HG03460 (cell line): ENCODE data around the gene PCSK9.

Experiments used
- ATAC-seq: cut with Tn5 transposase; IDR thresholded peaks from one replicate; pipeline ENCODE4 v1.9.1; 2021; ENCODE audit not compliant: unreplicated experiment

Gene PCSK9

DNA sequence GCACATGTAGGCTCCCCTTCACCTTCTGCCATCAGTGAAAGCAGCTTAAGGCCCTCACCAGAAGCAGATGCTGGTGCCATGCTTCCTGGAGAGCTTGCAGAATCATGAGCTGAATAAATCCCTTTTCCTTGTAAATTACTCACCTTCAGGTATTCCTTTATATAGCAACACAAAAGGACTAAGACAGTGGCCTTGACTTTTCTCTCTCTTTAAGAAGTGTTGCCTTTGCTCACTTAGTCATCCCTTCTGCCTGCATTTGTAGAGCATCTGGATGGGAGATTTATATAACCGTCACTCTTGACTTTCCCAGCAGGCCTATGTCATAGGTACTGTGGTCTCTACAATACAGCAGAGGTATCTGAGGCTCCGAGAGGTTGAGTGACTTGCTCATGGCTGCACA lies 3.7 kb downstream of the PCSK9 start:
- ATAC-seq = no peak

DNA sequence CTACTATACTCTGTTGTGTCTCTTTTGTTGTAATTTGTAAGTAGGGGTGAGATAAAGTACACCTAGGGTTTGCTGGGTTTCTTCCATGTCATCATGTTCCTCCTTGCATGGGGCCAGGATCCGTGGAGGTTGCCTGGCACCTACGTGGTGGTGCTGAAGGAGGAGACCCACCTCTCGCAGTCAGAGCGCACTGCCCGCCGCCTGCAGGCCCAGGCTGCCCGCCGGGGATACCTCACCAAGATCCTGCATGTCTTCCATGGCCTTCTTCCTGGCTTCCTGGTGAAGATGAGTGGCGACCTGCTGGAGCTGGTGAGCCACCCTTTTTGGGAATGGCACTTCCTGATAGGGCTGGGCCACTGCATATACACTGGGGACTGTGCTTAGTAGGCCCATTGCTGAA lies 4.4 kb downstream of the PCSK9 start:
- no peak for ATAC-seq

DNA sequence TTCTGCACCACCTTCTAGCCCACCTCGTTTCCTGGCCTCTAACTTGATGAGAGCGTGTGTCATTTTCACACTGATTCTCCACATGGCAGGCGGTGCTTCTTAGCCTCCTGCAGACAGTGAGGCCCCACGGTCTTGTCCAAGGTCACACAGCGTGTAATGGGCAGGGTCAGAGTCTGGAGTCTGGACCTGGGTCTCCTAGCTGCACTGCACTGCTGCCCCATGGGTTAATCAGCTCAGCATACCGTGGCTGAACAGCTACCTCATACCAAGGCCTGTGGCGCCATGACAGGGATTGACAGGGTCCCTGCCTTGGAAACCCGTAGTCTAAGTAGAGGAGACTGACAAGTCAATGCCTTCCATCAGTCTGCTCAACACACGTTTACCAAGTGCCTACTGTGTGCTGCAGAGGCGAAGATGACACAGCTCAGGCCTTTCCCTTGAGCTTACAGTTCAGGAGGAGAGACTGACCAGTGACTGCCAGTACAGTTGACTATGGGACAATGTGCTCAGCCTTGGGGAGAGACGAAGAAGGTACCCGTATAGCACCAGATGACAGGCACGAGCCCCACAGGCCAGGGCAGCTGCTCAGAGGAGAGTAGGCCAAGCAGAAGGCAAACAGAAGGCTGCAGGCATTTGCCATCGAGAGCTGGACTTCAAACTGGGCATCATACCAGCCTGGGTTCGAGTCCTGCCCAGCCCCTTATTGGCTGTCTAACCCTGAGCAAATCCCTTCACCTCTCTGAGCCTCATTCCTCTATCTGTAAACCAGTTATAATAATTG lies 5.5 kb downstream of the PCSK9 start:
- no peak for ATAC-seq

DNA sequence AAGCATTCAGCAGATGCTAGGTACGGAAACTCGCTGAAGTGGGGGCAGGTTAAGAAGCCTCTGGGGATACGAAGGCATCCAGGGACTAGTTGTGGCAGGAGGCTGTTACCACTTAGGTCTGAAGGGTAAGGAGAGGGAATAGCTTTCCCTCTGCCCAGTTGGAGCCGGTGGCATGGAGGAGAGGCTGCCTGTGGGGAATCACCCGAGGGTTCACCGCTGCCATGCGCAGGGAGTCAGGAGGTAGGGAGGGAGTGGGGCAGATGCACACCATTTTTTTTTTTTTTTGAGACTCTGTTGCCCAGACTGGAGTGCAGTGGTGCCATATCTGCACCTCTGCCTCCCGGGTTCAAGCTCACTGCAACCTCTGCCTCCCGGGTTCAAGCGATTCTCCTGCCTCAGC lies 6.1 kb downstream of the PCSK9 start:
- ATAC-seq = no peak

DNA sequence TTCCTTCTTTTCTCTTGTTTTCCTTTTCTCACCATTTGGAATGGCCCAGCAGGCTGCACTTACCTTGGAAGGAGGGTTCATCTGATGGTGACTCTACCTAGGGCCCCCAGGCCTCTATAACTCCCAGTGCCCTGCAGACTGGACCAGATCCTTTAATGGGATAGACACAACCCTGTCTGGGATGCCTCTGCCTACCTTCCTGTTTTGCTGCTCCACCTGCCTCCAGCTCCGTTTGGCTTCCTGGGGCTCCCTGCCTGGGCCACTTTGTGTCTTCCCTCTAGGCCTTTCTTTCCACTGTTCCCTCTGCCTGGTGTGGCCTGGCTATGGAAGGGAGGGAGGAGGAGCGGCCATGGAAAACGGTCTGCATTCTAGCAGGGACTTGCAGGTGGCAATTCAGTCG lies 7.5 kb downstream of the PCSK9 start:
- no peak for ATAC-seq

DNA sequence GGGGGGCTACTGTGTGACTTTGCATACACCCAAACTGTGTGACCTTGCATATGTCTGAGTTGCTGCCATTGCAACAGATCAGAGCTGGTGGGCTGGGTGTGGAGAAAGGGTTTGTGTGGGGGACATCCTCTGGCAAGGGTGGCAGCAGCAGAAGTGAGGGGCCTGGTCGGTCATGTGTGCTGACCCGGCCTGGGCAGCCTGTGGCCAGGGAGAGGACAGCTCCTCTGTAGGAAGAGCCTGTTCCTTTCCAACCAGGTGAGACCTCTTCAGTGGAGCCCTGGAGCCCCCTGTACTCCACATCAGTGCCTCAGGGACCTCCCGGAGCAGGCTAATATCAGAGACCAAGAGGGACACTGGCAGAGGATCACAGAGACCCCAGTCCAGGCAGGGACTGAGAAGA lies 8.3 kb downstream of the PCSK9 start:
- ATAC-seq = no peak

DNA sequence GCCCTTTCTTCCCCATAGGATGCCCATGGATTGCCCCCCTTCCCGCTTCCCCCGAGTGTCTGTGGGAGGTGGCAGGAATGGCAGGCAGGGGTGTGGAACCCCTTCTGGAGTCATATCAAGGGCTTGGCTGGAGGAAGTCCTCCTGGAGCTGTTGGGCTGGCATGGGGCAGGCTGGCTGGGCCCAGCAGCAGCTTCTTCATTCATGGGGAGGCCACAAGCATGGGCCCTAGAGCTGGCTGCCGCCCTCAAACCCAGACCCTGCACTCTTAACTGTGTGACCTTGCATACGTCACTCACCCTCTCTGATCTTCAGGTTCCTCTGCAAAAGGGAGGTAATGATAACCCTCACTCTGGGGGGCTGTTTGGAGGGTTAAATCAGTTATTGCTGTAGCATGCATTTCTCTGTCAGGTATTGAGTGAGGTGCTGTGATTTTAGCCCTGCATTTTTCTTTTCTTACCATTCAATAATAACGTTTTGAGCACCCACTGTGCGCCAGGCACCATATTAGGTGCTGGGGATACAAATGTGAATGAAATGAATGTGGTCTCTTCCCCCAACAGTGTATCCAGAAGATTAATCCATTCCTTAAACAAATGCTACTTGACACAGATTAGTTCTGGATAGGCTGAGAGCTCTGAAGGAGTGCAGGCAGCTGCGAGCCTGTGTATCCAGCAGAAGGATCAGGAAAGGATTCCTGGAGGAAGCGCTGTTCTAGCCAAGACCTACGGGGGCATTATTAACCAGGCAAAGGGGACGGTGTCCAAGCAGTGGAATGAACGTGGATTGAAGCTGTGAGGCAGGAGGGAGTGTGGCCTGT lies 9.3 kb downstream of the PCSK9 start:
- no peak for ATAC-seq

DNA sequence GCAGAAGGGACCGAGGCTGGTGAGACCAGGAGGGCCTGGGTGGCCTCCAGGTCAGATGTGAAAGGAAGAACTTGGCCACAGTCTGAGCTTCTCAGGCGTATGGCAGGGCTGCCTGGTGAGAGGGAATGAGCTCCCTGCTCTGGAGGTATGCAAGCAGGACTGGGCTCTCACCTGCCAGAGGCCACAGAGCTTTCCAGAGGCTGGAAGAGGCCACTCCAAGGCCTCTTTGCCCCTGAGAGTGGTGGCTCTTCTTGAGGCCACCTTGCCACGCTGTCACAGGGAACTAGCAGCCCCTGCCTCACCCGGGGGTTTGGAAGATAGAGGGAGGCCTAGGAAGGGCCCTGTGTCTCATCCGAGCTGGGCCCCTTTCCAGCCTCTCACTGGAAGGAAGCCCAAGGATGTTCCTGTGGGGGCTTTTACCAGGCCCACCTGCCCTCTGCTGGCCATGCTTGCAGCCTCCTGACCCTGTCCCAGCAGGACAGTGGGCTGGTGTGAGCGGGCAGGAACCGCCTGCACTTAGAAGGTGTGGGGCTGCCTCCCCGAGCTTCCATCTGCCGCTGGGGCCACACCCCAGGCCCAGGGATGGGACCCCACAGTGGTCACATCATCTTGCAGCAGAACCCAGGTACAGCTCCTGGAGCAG lies 10.0 kb downstream of the PCSK9 start:
- no peak for ATAC-seq

DNA sequence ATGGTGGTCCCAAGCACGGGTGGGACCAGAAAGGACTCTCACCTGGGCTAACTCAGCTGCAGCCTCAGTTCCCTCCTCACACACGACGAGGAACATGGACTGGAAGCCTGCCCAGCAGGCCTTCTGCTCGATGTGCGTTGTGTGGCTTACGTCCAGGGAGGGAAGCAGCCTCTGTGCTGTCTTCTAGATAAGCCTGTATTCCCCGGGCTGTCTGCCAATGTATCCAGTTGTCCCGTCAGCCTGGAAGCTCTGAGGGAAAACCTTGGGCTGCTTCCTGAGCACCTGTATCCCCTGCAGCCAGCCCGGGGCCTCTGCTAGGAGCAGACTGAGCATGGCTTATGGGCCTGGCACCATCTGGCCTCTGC lies 10.5 kb downstream of the PCSK9 start:
- ATAC-seq = no peak

DNA sequence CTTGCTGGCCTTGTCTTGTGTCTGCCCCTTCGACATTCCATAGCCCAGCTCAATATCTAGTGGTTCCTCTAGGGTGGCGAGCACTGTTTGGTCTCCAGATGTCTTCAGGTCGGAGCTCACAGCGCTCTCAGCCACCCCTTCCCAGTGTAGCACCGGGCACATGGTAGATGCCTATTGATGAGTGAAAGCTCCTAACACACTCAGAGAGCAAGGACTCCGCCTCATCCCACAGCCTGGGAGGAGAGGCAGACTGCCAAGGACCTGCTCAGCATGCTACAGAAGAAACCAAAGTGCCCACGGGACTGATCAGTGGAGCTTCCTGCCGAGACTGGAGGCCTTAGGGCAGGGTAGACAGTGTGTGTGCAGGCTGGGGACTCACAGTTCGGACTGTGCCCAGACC lies 10.9 kb downstream of the PCSK9 start:
- no peak for ATAC-seq

DNA sequence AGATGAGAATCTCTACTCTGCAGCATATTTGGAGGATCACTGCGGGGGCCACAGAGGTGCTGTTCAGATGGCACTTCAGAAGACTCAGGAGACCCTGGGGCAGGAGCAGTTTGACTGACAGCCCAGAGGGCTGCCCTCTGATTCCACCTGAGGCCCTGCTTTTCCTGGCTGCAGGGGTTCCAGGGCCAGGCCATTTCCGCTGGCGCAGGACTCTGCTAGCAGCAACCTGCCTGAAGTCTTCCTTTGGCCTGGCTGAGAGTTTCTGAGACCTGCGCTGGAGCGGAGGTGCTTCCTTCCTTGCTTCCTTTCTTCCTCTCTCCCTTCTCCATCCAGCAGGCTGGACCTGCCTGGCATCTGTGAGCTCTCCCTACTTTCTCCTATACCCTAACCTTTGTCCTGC lies 11.8 kb downstream of the PCSK9 start:
- no peak for ATAC-seq

DNA sequence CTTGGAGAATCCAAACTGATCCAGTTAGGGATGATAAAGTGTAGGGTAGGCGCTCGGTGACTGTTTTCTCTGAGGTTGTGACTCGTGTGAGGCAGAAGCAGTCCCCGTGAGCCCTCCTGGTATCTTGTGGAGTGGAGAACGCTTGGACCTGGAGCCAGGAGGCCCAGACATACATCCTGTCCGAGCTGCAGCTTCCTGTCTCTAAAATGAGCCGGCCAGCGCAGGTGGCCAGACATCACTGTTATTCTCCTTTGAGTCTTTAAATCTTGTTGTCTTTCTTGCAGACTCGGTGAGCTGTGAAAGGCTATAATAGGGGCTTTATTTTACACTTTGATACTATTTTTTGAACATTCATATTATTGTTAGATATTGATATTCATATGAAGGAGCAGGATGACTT lies 12.3 kb downstream of the PCSK9 start:
- no peak for ATAC-seq

DNA sequence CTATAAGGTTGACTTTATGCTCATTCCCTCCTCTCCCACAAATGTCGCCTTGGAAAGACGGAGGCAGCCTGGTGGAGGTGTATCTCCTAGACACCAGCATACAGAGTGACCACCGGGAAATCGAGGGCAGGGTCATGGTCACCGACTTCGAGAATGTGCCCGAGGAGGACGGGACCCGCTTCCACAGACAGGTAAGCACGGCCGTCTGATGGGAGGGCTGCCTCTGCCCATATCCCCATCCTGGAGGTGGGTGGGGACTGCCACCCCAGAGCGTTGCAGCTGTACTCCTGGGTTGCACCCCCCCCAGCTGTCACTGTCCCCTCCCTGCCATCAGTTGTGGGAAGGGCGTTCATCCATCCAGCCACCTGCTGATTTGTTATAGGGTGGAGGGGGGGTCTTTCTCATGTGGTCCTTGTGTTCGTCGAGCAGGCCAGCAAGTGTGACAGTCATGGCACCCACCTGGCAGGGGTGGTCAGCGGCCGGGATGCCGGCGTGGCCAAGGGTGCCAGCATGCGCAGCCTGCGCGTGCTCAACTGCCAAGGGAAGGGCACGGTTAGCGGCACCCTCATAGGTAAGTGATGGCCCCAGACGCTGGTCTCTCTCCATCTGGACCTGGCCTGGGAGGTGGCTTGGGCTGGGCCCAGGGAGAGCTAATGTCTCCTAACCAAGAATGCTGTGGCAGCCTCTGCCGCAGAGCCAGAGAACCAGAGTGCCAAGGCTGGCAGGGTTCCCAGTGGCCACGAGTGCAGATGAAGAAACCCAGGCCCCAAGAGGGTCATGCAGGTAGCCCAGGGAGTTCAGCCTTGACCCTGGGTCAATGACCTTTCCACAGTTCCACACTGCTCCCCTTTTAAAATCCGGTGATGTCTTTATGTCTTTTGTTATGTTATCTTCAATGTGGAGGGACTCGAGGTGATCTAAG lies 13.1 kb downstream of the PCSK9 start:
- no peak for ATAC-seq

DNA sequence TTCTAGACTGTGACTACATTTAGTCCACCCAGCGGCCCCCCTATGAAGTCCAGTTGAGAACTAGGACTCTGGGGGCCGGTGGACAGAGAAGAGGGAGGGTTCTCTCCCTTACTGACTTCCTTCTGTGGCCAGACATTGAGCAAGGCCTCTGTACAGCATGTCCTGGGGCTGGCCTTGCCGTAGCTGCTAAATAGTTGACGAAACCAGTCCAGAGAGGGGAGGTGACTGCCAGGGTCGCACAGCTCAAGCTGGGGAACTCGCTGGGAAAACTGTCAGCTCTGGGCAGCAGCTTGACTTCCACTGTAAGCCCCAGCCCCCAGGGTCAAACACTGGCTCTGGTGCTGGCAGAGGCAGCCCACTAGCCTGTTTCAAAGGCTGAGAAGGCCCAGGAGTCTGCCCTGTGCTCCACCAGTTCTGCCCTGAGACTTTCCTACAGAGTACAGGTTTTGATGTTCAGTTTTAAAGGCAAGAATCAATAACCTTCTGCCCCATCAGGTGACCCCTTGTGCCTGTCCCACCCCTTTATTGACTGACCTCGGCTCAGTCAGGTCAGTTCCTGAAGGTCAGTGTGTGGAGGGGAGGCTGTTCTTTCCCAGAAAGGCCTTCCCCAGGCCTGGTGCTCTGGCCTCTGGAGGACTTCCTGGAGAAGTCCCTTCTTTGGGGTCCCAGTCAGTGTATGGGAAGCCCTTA lies 14.1 kb downstream of the PCSK9 start:
- no peak for ATAC-seq

DNA sequence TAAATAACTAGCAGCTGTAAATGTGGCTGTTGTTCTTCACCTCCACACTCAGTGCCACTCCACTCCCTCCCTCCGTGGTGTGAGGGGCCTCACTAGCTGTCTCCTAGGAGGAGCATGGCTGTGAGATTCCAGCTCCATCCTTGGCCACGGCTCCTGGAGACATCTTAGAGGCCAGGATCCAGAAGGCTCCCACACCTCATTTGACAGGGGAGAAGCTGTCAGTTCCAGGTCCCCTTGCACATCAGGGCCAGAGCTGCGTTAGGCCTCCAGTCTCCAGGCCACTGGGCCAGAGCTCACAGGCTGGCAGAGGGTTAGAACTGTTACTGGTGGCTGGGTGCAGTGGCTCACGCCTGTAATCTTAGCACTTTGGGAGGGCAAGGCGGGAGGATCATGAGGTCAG lies 15.0 kb downstream of the PCSK9 start:
- no peak for ATAC-seq

DNA sequence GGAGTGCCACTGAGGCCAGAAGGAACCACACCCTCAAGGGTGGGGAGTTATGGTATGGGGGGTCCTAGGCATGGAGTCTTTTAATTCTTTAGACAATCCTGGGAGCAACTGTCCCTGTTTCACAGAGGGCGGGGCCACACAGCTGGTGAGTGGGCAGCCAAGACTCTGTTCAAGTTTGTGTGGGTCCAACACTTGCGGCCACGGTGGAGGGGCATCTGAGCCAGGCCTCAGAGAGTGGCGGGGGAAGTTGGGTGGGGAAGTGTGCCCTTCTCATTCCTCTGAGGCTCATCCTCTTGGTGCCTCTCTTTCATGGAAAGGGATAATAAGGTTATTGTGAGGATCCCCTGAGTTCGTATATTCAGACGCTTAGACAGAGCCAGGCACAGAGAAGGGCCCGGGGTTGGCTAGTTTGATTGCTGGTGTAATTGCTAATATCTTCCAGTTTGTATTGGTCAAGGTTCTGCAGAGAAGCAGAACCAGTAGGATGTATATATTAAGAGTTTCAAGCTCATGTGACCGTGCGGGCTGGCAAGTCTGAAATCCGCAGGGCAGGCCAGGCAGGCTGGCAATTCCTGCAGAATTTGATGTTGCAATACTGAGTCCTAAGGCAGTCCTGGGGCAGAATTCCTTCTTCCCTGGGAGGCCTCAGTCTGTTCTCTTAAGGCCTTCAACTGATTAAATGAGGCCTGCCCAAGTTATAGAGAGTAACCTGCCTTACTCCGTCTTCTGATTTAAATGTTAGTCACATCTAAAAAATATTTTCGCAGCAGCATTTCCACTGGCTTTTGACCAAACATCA lies 15.9 kb downstream of the PCSK9 start:
- ATAC-seq = no peak

DNA sequence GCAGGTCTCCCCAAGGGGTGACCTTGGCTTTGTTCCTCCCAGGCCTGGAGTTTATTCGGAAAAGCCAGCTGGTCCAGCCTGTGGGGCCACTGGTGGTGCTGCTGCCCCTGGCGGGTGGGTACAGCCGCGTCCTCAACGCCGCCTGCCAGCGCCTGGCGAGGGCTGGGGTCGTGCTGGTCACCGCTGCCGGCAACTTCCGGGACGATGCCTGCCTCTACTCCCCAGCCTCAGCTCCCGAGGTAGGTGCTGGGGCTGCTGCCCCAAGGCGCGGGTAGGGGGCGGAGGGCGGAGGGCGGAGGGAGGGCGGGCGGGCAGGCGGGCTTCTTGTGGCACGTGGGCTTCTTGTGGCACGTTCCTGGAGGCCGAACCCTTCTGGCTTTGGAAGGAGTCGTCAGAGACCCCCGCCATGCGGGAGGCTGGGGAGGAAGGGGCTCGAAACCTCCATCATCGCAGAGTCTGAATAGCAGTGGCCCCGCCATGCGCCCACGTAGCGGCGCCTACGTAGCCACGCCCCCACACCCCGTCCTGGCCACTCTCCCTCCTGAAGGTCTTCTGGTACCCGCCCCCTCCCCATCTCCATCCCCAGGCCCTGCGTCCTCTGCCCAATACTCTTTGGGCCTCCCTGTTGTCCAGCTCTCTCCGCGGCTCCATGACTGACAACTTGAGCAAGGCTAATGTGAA lies 16.7 kb downstream of the PCSK9 start:
- no peak for ATAC-seq

DNA sequence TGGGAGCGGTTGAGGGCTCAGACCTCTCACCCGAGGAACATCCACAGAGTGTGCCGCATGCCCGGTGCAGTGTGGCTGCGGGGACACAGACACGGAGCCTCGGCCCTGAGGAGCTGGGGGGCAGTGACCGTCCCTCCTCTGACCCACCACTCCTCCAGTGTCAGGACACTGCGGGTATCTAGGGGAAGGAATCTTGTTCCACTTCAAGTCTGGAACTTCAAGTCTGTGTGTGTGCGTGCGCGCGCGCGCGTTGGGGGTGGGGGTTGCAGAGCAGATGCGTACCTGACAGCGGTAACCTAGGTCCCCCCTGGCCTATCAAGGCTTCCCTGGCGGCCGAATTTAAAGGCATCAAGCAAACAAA lies 17.3 kb downstream of the PCSK9 start:
- ATAC-seq = no peak

DNA sequence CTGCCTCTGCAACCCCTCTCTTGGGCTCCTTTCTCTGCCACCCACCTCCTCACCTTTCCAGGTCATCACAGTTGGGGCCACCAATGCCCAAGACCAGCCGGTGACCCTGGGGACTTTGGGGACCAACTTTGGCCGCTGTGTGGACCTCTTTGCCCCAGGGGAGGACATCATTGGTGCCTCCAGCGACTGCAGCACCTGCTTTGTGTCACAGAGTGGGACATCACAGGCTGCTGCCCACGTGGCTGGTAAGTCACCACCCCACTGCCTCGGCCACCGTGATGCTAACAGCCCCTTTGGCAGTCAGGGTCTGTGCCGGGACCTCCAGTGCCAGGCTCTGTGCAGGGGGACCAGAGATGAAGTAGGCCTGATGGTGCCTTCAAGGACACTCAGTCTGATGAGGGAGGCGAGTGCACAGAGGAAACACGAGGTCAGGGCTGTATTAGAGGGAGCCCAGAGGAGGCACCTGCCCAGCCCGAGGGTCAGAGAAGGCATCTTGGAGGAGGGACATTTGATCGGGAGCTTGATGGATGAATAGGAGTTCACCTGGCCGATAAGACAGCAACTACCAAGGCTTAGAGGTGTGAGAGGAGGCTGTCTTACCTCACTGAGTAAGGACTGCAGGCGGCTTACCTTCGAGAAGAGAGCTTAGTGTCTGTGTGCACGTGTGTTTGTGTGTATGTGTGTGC lies 18.1 kb downstream of the PCSK9 start:
- no peak for ATAC-seq
